GM21423 (cell line): Measurements from ENCODE around the gene SULF2.
A peak's percentile ranks its signal among the peaks of the same experiment; 100 is the strongest.

Experiments
- ATAC-seq: cut with Tn5 transposase; IDR thresholded peaks from one replicate; pipeline ENCODE4 v1.9.1; 2021; ENCODE audit warnings: mild to moderate bottlenecking, moderate library complexity; ENCODE audit not compliant: unreplicated experiment

SULF2 gene

DNA sequence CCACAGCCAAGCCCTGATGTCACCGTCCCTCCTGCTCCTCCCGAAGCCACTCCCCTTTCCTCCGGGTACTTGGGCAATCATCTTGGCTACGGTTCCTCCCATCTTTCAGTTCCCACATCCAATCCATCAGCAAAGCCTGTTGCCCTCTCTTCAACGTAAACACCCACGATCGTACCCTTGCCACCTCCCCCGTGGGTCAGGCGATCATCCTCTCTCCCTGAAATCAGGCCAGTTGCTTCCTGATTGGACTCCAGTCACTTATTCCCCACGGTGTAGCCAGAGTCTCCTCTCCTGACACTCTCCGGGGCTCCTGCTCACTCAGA, 44.5 kb downstream of the SULF2 start:
- ATAC-seq = no peak

DNA sequence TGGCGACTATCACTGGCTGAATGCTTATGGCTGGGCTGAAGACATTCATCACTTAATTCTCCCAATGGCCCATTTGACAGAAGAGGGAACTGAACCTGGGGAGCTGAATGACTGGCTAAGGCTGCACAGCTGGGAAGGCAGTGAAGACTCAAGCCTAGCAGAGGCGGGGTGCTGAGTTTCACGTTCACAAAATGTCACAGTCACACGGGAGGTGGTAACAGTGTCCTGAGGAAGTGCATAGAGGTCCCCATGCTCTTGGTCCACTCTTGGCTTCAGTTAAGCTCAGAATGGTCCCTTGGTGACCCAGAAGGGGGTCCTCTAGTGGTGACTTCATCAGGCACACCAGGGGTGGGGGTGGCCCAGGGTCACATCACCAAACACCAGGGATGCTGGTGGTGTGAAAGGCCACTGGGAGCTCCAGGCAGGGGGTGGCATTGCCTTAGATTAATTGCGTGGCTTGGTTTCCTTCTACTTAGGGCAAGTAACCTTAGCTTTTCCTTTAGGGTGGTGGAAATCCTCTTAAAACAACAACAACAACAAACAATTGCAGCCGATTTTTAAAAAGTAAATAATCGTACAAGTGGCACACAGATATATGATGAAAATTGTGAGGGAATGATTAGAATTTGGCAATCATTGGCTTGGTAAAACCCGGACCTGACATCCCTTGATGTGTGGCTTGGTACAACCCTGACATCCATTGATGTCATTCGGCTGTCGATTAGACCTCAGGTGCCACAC, 45.0 kb downstream of the SULF2 start:
- ATAC-seq = no peak

- no peak for ATAC-seq
Observed at GRCh38 chr20:47737923-47738322, 47.4 kb downstream of the SULF2 start.

- ATAC-seq = no peak
Observed at GRCh38 chr20:47736570-47737152, 48.6 kb downstream of the SULF2 start.

DNA sequence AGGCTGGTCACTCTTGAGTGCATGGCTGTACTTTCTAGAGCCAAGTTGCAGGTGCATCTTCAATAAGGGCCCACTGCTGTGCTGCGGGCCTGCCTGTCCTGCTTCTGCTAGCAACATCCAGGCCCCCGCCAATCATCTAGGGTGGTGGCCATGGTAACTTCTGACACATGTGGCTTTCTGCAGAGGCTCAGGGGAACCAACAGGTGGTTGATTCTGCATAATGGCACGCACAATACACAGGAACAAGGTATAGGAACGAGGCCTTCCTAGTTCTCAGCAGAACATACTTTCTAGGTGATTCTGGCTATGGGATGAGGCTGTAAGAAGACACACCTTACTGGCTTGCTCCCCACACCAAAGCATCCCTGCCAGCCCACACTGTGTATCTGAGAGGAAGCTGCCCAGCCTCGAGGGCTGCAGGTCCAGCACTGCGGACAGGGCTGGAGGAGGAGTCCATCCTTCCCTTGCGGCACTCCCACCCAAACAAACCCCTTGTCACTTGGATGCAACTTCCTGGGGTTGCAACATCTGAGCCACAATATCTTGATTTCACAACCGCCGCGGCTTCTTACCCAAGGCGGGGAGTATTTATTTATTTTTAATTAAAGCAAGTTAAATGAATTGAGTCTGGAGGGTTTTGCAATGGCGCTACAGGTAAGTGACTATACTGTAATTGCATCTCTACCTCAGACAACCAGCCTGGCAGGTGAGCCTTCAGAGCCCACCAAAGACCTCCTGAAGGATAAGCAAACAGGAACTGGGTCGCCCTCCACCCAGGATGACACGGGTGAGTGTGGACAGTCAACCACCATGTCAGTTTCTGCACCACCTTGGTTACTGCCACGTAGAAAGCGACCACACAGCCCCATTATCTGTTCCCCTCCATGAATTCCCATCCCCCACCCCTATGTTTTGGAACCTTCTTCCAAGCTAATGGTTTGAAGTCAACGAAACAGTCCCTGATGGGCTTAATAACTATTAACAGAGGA, 49.6 kb downstream of the SULF2 start:
- no peak for ATAC-seq

DNA sequence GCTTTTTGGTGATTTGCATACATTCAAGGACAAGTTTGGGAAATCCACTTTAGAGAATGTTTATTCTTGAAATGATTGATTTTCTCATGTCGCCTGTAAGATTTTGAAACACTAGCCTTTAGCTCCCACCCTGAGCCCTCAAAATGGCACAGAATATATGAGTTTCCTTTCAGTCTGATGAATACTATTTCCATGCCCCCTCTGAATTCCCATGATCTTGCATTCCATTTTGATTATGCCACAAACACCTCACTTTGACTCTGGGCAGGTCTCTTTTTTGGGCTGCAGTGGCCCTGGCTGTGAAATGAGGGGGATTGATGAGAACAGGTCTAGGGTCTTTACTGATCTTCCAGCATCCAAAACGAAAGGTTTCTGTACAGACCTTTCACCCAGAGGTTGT, 50.4 kb downstream of the SULF2 start:
- ATAC-seq = no peak

GRCh38 chr20:47733892-47734291, 51.4 kb downstream of the SULF2 start:
- ATAC-seq = no peak

- ATAC-seq = no peak
Observed at GRCh38 chr20:47730744-47731143, 54.5 kb downstream of the SULF2 start.

GRCh38 chr20:47729472-47729871, 55.8 kb downstream of the SULF2 start:
- ATAC-seq = no peak

GRCh38 chr20:47727909-47728361, 57.3 kb downstream of the SULF2 start:
- ATAC-seq = no peak

DNA sequence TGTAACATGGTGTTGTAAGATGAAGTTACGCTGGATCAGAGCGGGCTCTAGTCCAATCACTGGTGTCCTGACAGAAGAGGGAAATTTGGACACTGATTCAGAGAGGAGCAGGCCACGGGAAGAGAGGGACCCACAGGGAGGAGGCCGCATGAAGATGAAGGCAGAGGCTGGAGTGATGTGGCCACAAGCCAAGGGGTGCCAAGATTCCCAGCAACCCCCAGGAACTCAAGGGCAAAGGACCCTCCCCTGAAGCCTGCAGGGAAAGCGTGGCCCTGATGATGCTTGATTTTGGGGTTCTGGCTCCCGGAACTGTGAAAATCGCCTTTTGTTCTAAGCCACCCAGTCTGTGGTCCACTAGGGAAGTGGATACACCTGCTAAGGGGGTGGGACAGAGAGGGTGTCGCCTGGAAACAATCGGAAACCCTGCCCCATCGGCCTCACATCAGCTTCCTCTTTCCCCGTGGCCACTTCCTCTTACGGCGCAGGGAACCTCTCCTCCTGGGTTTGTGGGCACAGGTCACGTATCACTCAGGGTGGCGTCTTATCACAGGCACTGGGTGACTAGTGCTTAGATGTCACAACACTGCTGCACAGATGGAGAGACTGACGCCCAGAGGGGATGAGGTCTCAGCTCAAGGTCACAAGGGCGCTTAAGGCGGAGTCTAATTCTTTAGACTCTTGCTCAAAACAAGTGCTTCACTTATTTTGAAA, 58.0 kb downstream of the SULF2 start:
- peak; percentile 67 for ATAC-seq

GRCh38 chr20:47726632-47727031, 58.6 kb downstream of the SULF2 start:
- no peak for ATAC-seq

- no peak for ATAC-seq
Observed at GRCh38 chr20:47725248-47725973, 59.9 kb downstream of the SULF2 start.

- no peak for ATAC-seq
Observed at GRCh38 chr20:47724910-47725247, 60.4 kb downstream of the SULF2 start.

GRCh38 chr20:47724396-47724795, 60.9 kb downstream of the SULF2 start:
- no peak for ATAC-seq

GRCh38 chr20:47723322-47723721, 62.0 kb downstream of the SULF2 start:
- ATAC-seq = no peak

- ATAC-seq = no peak
Observed at GRCh38 chr20:47720636-47721427, 64.4 kb downstream of the SULF2 start.

DNA sequence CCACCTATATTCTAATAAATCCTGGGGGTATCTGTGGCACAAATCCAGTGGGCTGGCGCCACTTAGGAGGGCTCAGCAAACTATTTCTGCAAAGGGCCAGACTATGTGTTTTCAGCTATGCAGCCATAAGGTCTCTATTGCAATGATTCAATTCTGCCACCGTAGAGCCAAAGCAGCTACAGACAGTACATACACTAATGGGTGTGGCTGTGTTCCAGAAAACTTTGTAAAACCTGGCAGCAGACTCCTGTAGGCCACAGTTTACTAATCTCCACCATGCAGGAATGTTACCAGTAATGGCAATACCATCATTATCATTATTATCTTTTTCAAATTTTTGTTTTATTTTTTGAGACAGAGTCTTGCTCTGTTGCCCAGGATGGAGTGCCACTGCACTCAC, 65.7 kb downstream of the SULF2 start:
- ATAC-seq = no peak

DNA sequence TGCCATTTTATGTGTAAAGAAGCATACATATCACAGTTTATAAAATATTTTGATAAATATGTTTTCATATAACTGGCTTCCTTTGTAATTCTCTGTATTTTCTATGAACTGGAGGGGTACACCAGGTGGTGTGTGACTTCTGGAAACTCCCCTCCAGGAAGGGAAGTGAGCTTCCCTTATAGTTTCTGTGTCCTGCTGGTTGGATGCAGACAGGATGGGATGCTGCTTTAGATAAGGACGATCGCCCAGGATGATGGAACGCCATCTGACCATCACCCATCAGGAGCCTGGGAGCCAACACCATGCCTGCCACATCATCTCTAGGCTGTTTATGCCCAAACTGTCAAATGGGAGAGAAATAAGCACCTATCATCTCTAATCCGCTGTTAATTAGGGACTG, 66.1 kb downstream of the SULF2 start:
- ATAC-seq = no peak

DNA sequence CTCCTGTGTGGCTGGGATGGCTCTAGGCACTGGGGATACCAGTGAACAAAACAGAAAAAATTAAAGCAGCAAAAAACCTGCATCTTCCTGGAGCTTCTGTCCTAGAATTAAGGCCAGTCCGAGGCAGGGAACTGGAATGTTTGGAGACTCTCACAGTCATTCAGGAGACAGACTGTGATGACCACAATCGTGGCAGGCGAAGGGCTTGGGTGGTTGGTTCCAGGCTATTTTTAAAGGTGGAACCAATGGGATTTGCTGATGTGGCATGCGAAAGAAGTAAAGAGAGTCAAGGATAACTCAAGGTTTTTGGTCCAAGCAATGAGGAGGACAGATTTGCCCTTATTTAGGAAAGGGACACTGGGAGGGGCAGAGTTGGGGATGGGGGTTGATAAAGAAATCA, 66.9 kb downstream of the SULF2 start:
- ATAC-seq = no peak
